GM18520 (cell line): ENCODE data around the gene CST7.
"Not testable (repeated sequence)": the region's sequence is repeated elsewhere in the genome, so short reads cannot be mapped to it uniquely, and the experiment has no call there.

Source experiments
- ATAC-seq: cut with Tn5 transposase; IDR thresholded peaks from one replicate; pipeline ENCODE4 v1.9.1; 2021; ENCODE audit not compliant: unreplicated experiment

The CST7 gene

DNA sequence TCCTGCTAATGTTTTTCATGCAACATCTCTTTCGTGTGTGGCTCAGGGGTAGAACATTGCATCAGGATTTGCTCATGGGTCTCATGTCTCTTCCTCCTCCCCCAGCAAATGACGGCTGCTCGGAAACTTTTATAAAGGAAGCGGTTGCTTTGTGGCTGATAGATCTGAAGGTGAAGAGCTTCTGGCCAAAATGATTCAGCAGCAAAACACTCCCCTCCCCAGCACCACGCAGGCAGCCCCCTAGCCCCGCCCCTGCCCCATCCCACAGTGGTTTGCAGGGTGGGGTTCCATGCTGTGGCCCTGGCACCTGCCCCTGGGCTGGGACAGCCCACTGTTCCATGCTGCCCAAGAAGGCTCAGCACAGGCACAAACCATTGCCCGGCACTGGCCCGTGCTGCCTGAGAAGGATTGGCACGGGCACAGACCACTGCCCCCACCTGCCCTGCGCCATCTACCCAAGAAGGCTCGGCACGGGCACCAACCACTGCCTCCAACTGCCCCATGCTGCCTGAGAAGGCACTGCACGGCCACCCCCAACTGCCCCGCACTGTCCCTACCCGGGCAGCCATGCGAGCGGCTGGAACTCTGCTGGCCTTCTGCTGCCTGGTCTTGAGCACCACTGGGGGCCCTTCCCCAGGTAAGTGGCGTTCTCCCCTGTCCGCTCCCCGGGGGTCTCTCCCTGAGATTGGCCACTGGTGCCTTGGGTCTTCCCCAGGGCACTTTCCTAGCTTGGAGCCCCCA is at the start of gene CST7:
Gene CST7 (plus strand): TSS at position 331 of the 741 bp plus-strand sequence. CDS start 237 bp downstream, at position 568.
- peak; percentile 61 for ATAC-seq

GRCh38 chr20:24906806-24907205 is 42.3 kb upstream of the CST7 start:
- ATAC-seq, result no peak

GRCh38 chr20:24908642-24909041 is 40.4 kb upstream of the CST7 start:
- no peak for ATAC-seq

DNA sequence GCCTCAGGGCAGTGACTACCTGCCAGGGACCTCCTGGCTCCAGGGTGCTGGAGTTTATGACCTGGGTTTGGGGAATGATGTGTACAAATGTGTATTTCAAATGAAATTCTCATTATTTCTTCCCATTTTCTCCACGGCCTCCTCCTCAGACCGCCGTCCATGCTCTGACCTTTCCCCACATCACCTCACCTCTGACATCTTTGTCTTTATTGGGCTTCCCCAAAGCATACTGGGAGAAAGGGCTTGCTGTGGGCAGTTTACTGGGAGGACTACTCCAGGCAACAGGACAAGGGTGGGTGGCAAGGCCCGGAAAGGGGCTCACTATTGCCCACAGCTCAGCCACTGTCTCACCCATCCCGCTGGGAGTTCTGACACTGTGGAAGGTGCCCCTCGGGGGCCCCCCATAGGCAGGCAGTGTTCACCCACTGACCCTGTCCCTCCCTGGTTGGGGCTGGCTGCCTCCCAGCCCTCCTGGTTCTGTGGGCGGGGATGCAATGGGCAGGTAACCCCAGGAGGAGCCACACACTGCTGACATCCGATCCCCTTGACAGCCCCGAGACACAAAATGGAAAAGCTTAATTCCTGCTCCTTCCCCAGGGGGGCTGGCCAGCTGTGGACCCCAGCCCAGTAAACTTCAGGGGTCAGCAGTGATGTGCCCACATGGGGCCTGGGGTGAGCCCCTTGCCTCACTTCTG is 39.8 kb upstream of the CST7 start:
- ATAC-seq, result no peak

GRCh38 chr20:24909861-24910260 is 39.2 kb upstream of the CST7 start:
- ATAC-seq, result no peak

GRCh38 chr20:24910461-24910860 is 38.6 kb upstream of the CST7 start:
- no peak for ATAC-seq

DNA sequence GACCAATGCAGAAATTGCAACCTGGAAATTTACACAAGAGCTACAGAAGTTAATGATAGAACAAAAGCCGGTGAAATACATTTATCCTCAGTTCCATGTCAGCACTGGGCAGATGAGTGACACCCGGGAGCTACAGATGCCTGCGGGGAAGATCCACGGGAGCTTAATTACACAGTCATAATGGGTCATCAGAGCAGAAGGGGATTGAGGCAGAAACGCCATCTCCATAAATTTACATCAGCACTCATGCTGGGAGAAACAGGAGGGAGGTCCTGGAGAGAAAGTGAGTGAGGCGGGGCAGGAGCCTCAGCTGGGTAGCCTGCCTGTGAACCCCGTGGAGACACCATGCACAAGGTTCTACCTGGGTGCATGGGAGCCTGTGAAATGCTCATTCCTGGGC is 37.6 kb upstream of the CST7 start:
- no peak for ATAC-seq

DNA sequence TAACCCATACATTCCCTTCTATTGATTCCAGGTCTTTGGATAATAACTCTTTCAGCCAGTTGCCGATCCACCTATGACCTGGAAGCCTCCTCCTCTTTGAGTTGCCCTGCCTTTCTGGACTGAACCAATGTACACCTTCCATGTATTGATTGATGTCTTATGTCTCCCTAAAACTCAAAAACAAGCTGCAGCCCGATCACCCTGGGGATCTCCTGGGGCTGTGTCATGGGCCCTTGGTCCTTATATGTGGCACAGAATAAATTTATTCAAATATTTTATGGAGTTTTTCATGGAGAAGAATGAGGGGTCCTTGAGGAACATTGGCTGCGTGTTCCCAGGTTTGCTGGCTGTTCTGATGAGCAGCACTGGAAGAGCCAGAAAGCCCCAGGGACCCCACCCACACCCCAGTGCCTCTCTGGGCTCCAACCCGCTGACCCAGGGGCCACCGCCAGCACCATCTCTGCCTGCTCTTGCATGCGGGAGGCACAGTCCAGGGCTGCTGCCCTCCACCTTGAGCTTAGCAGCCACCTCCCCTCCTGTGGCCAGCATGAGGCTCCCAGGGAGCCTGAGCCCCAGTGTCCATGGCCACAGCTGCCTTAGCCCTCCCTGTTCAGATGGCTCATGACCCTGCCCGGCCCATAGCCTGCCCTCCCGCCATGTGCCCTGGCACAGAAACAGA is 36.5 kb upstream of the CST7 start:
- no peak for ATAC-seq

GRCh38 chr20:24913076-24913628 is 35.9 kb upstream of the CST7 start:
- no peak for ATAC-seq

DNA sequence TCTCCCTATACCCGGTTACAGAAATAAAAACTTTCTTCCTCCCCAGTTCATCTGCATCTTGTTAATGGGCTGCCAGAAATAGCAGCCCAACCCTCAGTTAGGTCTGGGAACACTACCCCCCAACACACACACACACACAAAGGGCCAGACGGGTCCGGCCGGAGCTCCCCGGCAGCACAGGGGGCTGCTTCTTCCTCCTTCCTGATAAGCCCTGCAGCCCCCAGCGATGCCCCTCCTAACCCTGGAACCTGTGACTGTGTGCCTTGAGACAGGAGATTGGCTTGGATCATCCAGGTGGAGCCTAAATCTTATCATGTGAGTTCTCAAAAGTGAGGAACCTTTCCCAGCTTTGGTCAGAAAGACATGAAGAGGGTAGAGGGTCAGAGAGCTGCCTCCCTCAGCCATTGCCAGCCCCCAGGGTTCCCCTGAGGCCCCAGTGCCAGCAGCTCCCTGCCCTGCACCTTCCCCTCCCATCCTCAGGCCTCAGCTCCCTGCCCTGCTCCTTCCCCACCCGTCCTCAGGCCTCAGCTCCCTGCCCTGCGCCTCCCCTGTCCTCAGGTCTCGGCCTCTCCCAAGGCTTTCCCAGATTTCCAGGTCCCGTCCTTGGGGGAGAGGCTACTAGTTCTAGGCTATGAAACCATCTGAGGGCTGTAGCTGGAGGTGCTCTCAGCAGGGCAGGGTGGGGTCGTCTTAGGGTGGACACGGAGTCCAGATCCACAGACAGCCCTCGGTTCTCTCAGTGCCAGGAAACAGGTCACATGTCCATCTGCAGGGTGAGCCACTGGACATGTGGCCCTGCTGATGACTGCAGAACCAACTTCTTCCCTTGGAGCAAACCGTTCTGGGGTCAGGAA is 34.5 kb upstream of the CST7 start:
- no peak for ATAC-seq

DNA sequence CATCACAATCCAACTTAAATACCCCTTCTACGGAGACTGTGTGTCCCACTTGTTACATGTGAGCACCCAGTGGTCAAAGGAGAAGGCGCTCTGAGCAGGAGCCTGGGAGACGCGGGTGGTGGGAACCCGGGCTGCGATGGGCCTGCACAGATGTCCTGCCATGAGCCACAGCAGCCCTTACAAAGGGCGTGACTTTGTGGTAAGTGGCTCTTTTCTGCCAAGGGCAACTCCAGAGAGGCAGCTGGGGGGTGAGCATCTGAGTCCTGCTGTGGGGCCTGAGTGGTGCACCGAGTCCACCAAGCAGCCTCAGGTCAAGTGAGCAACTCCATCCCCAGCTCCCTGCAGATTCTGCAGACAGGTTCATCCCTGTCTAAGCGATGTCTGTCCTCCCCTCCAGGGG is 33.6 kb upstream of the CST7 start:
- ATAC-seq, result no peak

- no peak for ATAC-seq
These were observed 33.2 kb upstream of the CST7 start for GRCh38 chr20:24915892-24916291.

DNA sequence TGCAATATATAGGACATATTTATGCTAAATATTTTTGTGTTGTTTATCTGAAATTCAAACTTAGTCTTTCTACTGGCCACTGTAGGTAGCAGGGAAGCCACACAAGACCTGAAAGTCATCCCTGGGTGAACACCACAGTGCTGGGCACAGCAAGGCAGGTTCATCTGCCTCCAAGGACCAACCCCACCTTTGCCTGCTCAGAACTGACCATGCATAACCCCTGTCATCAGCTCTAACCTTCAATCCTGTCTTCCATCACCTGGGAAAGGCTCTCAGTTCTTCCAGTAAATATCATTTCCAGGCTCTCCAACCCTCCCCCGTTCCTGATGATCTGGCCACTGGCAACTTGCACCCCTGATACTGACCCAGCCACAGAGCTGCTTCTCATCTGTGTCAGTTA is 32.7 kb upstream of the CST7 start:
- no peak for ATAC-seq

GRCh38 chr20:24917056-24917455 is 32.0 kb upstream of the CST7 start:
- no peak for ATAC-seq

GRCh38 chr20:24917797-24918578 is 31.1 kb upstream of the CST7 start:
- ATAC-seq, result no peak

DNA sequence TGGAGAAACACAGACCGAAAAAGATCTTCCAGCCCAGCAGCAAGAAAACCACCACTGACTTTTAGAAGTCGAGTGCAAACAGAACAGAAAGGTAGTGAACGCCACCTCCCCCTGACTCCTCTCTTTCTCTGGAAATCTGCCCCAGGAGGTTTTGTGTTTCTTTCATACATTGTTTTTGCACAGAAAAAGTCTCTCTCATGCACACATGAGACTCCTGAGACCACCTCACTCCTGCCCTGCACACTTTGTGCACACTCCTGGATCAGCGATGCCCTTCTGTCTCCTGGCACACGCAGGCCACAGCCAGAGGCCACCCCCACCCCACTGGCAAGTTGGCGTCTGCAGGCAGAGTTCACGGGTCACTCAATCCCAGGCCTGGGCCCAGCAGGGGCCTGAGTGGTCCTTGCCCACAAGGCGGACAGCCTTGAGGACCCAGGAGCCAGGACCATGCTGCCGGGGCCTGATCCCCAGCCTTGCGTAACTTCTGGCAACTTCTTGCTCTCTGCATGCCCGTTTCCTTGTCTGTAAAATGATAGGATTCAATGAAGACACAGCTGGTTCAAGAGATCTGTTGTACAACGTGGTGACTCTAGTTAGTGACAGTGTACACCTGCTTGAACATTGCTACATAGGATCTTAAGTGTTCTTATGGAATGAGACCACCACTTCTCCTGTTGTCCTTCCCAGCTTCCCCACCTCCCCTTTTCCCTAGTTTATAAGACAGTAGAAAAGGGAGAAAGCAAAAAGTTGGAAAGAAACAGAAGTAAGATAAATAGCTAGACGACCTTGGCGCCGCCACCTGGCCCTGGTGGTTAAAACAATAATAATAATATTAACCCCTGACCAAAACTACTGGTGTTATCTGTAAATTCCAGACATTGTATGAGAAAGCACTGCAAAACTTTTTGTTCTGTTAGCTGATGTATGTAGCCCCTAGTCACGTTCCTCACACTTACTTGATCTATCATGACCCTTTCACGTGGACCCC is 30.2 kb upstream of the CST7 start:
- no peak for ATAC-seq

- not testable (repeated sequence) for ATAC-seq
These were observed 29.4 kb upstream of the CST7 start for GRCh38 chr20:24919665-24920064.

DNA sequence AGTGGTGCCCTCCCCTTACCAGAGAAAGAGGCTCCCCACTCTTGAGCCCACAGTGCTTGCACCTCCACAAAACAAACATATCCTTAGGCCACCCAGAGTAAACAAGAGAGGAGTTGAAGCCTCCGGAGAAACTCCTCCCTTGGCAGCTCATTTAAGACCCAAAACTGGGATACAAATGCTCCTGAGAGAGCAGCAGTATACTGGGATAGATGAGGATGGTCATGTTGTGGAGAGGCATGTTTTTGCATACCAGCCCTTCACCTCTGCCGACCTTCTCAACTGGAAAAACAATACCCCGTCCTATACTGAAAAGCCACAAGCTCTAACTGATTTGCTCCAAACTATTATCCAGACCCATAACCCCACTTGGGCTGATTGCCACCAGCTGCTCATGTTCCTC is 28.4 kb upstream of the CST7 start:
- not testable (repeated sequence) for ATAC-seq

DNA sequence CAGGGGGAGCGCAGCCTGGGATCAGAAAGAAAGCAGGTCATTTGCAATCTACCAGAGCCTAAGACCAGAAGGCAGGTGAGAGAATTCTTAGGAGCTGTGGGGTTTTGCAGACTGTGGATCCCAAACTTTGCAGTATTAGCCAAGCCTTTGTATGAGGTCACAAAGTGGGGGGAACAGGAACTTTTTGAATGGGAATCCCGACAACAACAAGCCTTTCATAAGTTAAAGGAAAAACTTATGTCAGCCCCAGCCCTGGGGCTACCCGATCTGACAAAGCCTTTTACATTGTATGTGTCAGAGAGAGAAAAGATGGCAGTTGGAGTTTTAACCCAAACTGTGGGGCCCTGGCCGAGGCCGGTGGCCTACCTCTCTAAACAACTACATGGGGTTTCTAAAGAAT is 19.8 kb upstream of the CST7 start:
- ATAC-seq, result not testable (repeated sequence)
